HCT116 (cell line): ENCODE data around the gene PLCXD3. TPM values are rescaled to one million over a fixed set of nuclear protein-coding genes. Genes with fewer than 3 reads are reported as not detected.

Source experiments
- ATAC-seq: fragments of 200-7000 bp; cut with Tn5 transposase; 2 replicates; pipeline ENCODE4 v1.9.1; 2020; ENCODE audit warnings: mild to moderate bottlenecking, moderate library complexity
- BruUV-seq: library from RNA; stranded (reverse); fragments of 400-500 nt; replicated peaks from 2 replicates; lab custom pipeline; 2021; lab: Mats Ljungman, UMichigan
- CTCF ChIA-PET: fragments of 300-600 bp; sonication (Branson Sonifier 250); formaldehyde crosslinking; loops from one replicate; lab custom pipeline; 2021; ENCODE audit warnings: antibody characterized with exemption; lab: Charles Lee
- POLR2A ChIA-PET: fragments of 300-600, 350-600 bp; sonication (Branson Sonifier 250); formaldehyde crosslinking; loops from one replicate; lab custom pipeline; 2021; ENCODE audit warnings: antibody characterized with exemption; lab: Charles Lee
- RAD21 ChIA-PET, 2 experiments: fragments of 300-600 bp; sonication (Branson Sonifier 250); formaldehyde crosslinking; loops; one replicate each; lab custom pipeline; 2023; ENCODE audit warnings: low total read pairs in 2 of 2; ENCODE audit not compliant: uncharacterized antibody in 2 of 2, unreplicated experiment in 2 of 2, low non-redundant PET in 1 of 2; lab: Charles Lee
- DNase-seq: peaks from one replicate; pipeline ENCODE4 v3.0.0-alpha.2; 2010; ENCODE audit warnings: low read depth, low spot score
- H2AFZ ChIP-seq: fragments of 200-600 bp; shearing (Covaris generic), sonication (generic); 2 replicates; pipeline ENCODE4 v1.6.1; 2017; ENCODE audit warnings: low read depth, mixed run types, mixed read lengths, antibody characterized with exemption, low read length; ENCODE audit not compliant: poor library complexity, severe bottlenecking
- H3K27ac ChIP-seq: 2 replicates; pipeline ENCODE4 v1.5.1; 2012; ENCODE audit warnings: low read depth, low read length
- H3K27me3 ChIP-seq: fragments of 200-600 bp; sonication (generic); 2 replicates; pipeline ENCODE4 v1.6.1; 2016; ENCODE audit warnings: mixed run types, low read length, mixed read lengths; ENCODE audit not compliant: insufficient read depth
- H3K36me3 ChIP-seq, 2 experiments: fragments of 200-500 bp in 1 of 2; fragments of 200-600 bp in 1 of 2; sonication (Bioruptor generic) in 1 of 2; sonication (generic) in 1 of 2; 2 replicates each; pipeline versions ENCODE4 v1.5.1 to v1.6.1; 2014 to 2016; ENCODE audit warnings: low read length in 2 of 2, inconsistent platforms in 1 of 2, mixed read lengths in 1 of 2, mixed run types in 1 of 2; ENCODE audit not compliant: insufficient read depth in 2 of 2, control insufficient read depth in 1 of 2
- H3K4me1 ChIP-seq, 2 experiments: fragments of 200-600 bp in 1 of 2; sonication (generic) in 1 of 2; 2 replicates each; pipeline versions ENCODE4 v1.5.1 to v1.6.1; 2012 to 2017; ENCODE audit warnings: low read length in 2 of 2, inconsistent platforms in 1 of 2, mild to moderate bottlenecking in 1 of 2, mixed read lengths in 1 of 2, mixed run types in 1 of 2, moderate library complexity in 1 of 2; ENCODE audit not compliant: insufficient read depth in 2 of 2, control insufficient read depth in 1 of 2
- H3K4me2 ChIP-seq: fragments of 200-600 bp; sonication (generic); 2 replicates; pipeline ENCODE4 v1.6.1; 2017; ENCODE audit warnings: mixed run types, low read length, mixed read lengths
- H3K4me3 ChIP-seq, 2 experiments: fragments of 200-600 bp in 1 of 2; sonication (generic) in 1 of 2; replicated peaks in 1 of 2; 2 replicates each; pipeline ENCODE4 v1.5.1; 2011 to 2016; ENCODE audit warnings: low read length in 2 of 2, control low read depth in 1 of 2, low read depth in 1 of 2, mild to moderate bottlenecking in 1 of 2, mixed read lengths in 1 of 2, mixed run types in 1 of 2
- H3K79me2 ChIP-seq: fragments of 200-600 bp; sonication (generic); 2 replicates; pipeline ENCODE4 v1.6.1; 2017; ENCODE audit warnings: mild to moderate bottlenecking, mixed run types, low read length, moderate library complexity, mixed read lengths; ENCODE audit not compliant: insufficient read depth
- H3K9ac ChIP-seq: fragments of 200-600 bp; sonication (generic); 2 replicates; pipeline ENCODE4 v1.6.1; 2016; ENCODE audit warnings: low read length, mixed read lengths
- H3K9me2 ChIP-seq: fragments of 200-600 bp; sonication (generic), shearing (Covaris generic); 2 replicates; pipeline ENCODE4 v1.6.1; 2017; ENCODE audit warnings: mixed run types, mild to moderate bottlenecking, moderate library complexity; ENCODE audit not compliant: insufficient read depth
- H3K9me3 ChIP-seq, 2 experiments: fragments of 200-500 bp in 1 of 2; fragments of 200-600 bp in 1 of 2; sonication (Bioruptor generic) in 1 of 2; sonication (generic) in 1 of 2; 2 replicates each; pipeline ENCODE4 v1.6.1; 2014 to 2017; ENCODE audit warnings: low read length in 2 of 2, mixed read lengths in 2 of 2, inconsistent platforms in 1 of 2, low read depth in 1 of 2, mild to moderate bottlenecking in 1 of 2, mixed run types in 1 of 2, moderate library complexity in 1 of 2; ENCODE audit not compliant: control insufficient read depth in 1 of 2, insufficient read depth in 1 of 2
- H4K20me1 ChIP-seq: fragments of 200-600 bp; sonication (generic), shearing (Covaris generic); 2 replicates; pipeline ENCODE4 v1.6.1; 2017; ENCODE audit warnings: mixed run types, mild to moderate bottlenecking, moderate library complexity; ENCODE audit not compliant: insufficient read depth
- ATF3 ChIP-seq: IDR thresholded peaks from 2 replicates; pipeline ENCODE4 v1.6.1; 2012
- CEBPB ChIP-seq: IDR thresholded peaks from 2 replicates; pipeline ENCODE4 v1.6.1; 2012; ENCODE audit warnings: low read depth
- CTCF ChIP-seq, 3 experiments: fragments of 200-600 bp in 1 of 3; sonication (generic) in 1 of 3; IDR thresholded peaks in 2 of 3; conservative IDR thresholded peaks in 1 of 3; 2 replicates each; pipeline ENCODE4 v1.5.1; 2012 to 2017; ENCODE audit warnings: low read depth in 2 of 3, low read length in 2 of 3, antibody characterized with exemption in 1 of 3, borderline replicate concordance in 1 of 3, control low read depth in 1 of 3, mild to moderate bottlenecking in 1 of 3, mixed read lengths in 1 of 3, mixed run types in 1 of 3, moderate library complexity in 1 of 3; ENCODE audit not compliant: insufficient read depth in 1 of 3
- EGR1 ChIP-seq: IDR thresholded peaks from 2 replicates; pipeline ENCODE4 v1.6.1; 2012; ENCODE audit warnings: low read depth
- ELF1 ChIP-seq: IDR thresholded peaks from 2 replicates; pipeline ENCODE4 v1.6.1; 2012; ENCODE audit warnings: low read depth, borderline replicate concordance
- EZH2 ChIP-seq: fragments of 200-600 bp; sonication (generic); IDR thresholded peaks from 2 replicates; pipeline ENCODE4 v1.6.1; 2017; ENCODE audit warnings: antibody characterized with exemption, mixed run types
- MAX ChIP-seq: IDR thresholded peaks from 2 replicates; pipeline ENCODE4 v1.6.1; 2012
- RAD21 ChIP-seq: IDR thresholded peaks from 2 replicates; pipeline ENCODE4 v1.6.1; 2012; ENCODE audit warnings: low read depth, mild to moderate bottlenecking
- SIN3A ChIP-seq: IDR thresholded peaks from 2 replicates; pipeline ENCODE4 v1.6.1; 2012; ENCODE audit warnings: low read depth
- TCF7L2 ChIP-seq: IDR thresholded peaks from 2 replicates; pipeline ENCODE4 v1.7.0; 2011; ENCODE audit warnings: borderline replicate concordance, inconsistent platforms; ENCODE audit not compliant: insufficient read depth, insufficient read length; ENCODE audit errors: extremely low read depth
- YY1 ChIP-seq: IDR thresholded peaks from 2 replicates; pipeline ENCODE4 v1.6.1; 2011; ENCODE audit warnings: low read length, low read depth, moderate library complexity, mild to moderate bottlenecking; ENCODE audit not compliant: insufficient replicate concordance; ENCODE audit errors: extremely low read depth
- ZBTB33 ChIP-seq: IDR thresholded peaks from 2 replicates; pipeline ENCODE4 v1.6.1; 2011; ENCODE audit warnings: mild to moderate bottlenecking, low read length, moderate library complexity; ENCODE audit not compliant: insufficient replicate concordance; ENCODE audit errors: extremely low read depth
- ZNF274 ChIP-seq: fragments of 200-500 bp; sonication (Bioruptor generic); IDR thresholded peaks from 2 replicates; pipeline ENCODE4 v1.6.1; 2014; ENCODE audit warnings: mild to moderate bottlenecking, low read depth, low read length, inconsistent platforms
- intact Hi-C: fragments of 100-400 bp; cut with micrococcal nuclease; formaldehyde crosslinking; loops from 2 replicates; pipeline ENCODE4 v1.10.0; 2022
- total RNA-seq: library from RNA; stranded (reverse); gene quantifications from one replicate; pipeline ENCODE4 v1.2.1, GENCODE V29; 2021; ENCODE audit not compliant: unreplicated experiment

Gene PLCXD3
- total RNA-seq, 1 experiment from 2014 or later = not detected

- no peaks in the 10 kb centered on the region for H3K27me3 ChIP-seq
- no peaks in the 10 kb centered on the region for H3K4me1 ChIP-seq
- H3K4me2 ChIP-seq = no peak overlapping the region
- CTCF ChIA-PET = no interaction called here
- no peak overlapping the region for H3K27ac ChIP-seq
- no peaks in the 10 kb centered on the region for H3K9me3 ChIP-seq
- no peak for ATAC-seq
- no peaks in the 10 kb centered on the region for H3K36me3 ChIP-seq
- H3K9me2 ChIP-seq = no peaks in the 10 kb centered on the region
- no peak for DNase-seq
- no peak overlapping the region for H3K9ac ChIP-seq
- TF ChIP-seq MAX = no peak
- TF ChIP-seq EGR1 = no peak
- TF ChIP-seq CEBPB = no peak
- no peak for TF ChIP-seq TCF7L2
- no peak for TF ChIP-seq YY1
- no peak for TF ChIP-seq ZNF274
- no peak for TF ChIP-seq ZBTB33
- TF ChIP-seq RAD21 = no peak
- TF ChIP-seq ATF3 = no peak
- no peak for TF ChIP-seq SIN3A
- TF ChIP-seq ELF1 = no peak
- no peak for TF ChIP-seq CTCF (IDR thresholded peaks at IDR 0.05 in 2 of 3, conservative IDR thresholded peaks at IDR 0.05 in 1 of 3; ENCODE audit: borderline replicate concordance in 1 of 3, insufficient read depth in 1 of 3, low read depth in 2 of 3, low read length in 2 of 3)
- TF ChIP-seq EZH2 = no peak
- H3K79me2 ChIP-seq = no peaks in the 10 kb centered on the region
- POLR2A ChIA-PET = no interaction called here
- RAD21 ChIA-PET = no interaction called here
- no peaks in the 10 kb centered on the region for H4K20me1 ChIP-seq
- intact Hi-C loops = no loop called here
- H2AFZ ChIP-seq = no peak overlapping the region
- no TSS peak for BruUV-seq
- no peak overlapping the region for H3K4me3 ChIP-seq
Measured at GRCh38 chr5:41511241-41511640, 840 bp upstream of the PLCXD3 start.
